ENCODE results near the gene PAMR1.

PAMR1 gene

DNA sequence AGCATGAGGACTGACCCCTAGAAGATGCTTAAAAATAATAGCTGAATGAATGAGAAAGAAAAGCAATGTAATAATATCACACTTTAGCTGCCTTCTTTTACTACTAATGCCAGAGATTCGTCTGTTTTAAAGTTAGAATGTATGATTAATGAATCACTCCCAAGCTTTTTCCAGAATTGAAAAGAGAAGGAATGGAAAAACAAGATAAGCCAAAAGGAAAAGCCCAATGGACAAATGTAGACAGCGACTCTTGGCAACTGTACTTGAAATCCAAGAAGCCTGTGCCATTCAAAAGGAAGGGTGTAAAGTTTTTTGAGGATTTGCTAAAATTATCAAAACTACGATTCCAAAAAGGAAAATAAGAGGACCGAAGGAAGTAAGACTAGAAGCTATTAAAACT, 40.8 kb upstream of the PAMR1 start:
- TF ChIP-seq, protein P1, sequence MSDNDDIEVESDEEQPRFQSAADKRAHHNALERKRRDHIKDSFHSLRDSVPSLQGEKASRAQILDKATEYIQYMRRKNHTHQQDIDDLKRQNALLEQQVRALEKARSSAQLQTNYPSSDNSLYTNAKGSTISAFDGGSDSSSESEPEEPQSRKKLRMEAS (IDR thresholded peaks at IDR 0.05), result no peak
- no peak for TF ChIP-seq FOXM1 (IDR thresholded peaks at IDR 0.05; ENCODE audit: borderline replicate concordance, low read depth)
- TF ChIP-seq TAF1 (IDR thresholded peaks at IDR 0.05; ENCODE audit: low read depth), result no peak
- TF ChIP-seq CREB1 (IDR thresholded peaks at IDR 0.05; ENCODE audit: low read depth), result no peak
- TF ChIP-seq REST (IDR thresholded peaks at IDR 0.05; ENCODE audit: low read depth), result no peak
- TF ChIP-seq USF1 (IDR thresholded peaks at IDR 0.05), result no peak
- no peak for TF ChIP-seq YY1 (IDR thresholded peaks at IDR 0.05; ENCODE audit: low read depth)
- TF ChIP-seq NFIC (IDR thresholded peaks at IDR 0.05), result no peak
- no peak for TF ChIP-seq EGR1 (IDR thresholded peaks at IDR 0.05)
- no peak for TF ChIP-seq RAD21 (IDR thresholded peaks at IDR 0.05; ENCODE audit: low read depth)
- TF ChIP-seq CEBPB (IDR thresholded peaks at IDR 0.05), result no peak
- TF ChIP-seq TEAD4 (IDR thresholded peaks at IDR 0.05), result no peak
- no peak for TF ChIP-seq ZBTB7A (IDR thresholded peaks at IDR 0.05; ENCODE audit: low read depth)
- no peak for TF ChIP-seq EP300 (IDR thresholded peaks at IDR 0.05; ENCODE audit: borderline replicate concordance)
- no peak for TF ChIP-seq TCF12 (IDR thresholded peaks at IDR 0.05; ENCODE audit: low read depth)

DNA sequence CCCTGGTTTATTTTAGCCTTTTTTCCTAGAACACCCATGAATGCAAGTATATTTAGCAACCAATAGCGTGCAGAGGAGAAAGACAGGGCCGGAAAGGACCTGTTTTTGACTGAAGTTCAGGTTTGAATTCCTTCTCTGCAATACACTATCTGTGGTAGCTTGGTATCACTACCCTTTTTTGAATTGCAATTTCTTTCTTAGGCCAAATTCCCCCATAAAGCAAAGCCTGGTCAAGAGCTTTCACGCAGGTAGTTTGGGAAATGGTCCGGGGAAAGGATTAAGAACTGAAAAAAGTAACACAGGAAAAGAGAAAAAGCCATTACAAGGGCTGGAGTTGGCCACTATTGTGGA, 38.8 kb upstream of the PAMR1 start:
- TF ChIP-seq EGR1 (IDR thresholded peaks at IDR 0.05) (no peak), CREB1 (IDR thresholded peaks at IDR 0.05; ENCODE audit: low read depth) (no peak)

DNA sequence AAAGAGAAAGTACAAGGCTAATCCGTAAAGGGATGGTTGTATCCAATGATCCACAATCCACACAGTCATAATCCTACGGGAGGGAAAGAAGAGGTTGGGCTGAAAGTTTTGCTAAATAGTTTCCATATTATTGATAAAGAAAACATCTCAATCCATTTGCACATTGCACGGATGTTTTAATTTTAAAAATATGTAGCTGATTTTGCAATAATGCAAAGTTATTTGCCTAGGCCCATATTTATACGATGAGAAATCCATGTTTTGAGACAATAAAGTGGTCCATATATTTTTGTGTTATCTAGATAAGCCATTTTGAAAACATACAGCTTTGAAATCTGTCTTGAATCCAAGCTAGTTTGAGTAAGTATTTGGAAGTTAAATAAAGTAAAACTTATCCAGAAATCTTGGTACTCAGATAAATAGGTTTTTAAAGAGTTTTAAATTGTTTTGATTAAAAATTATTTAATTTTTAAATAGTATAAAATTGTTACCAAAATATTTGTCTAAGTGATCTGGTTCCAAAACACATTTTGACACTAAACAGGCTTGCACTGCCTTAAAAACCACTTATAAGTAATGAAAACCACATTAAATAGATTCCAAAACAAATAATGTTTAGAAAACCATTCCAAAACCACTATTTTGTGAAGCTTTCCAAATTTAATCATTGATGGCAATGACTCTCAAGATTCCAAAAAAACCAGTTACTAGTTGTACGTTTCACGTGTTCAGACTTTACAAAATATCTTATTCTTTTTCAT, 38.2 kb upstream of the PAMR1 start:
- TF ChIP-seq TAF1 (IDR thresholded peaks at IDR 0.05; ENCODE audit: low read depth) (no peak), FOXM1 (IDR thresholded peaks at IDR 0.05; ENCODE audit: borderline replicate concordance, low read depth) (no peak), TEAD4 (IDR thresholded peaks at IDR 0.05) (no peak), YY1 (IDR thresholded peaks at IDR 0.05; ENCODE audit: low read depth) (no peak), CREB1 (IDR thresholded peaks at IDR 0.05; ENCODE audit: low read depth) (no peak), CEBPB (IDR thresholded peaks at IDR 0.05) (no peak), TCF12 (IDR thresholded peaks at IDR 0.05; ENCODE audit: low read depth) (no peak), EP300 (IDR thresholded peaks at IDR 0.05; ENCODE audit: borderline replicate concordance) (no peak), ZBTB7A (IDR thresholded peaks at IDR 0.05; ENCODE audit: low read depth) (no peak), NFIC (IDR thresholded peaks at IDR 0.05) (no peak), EGR1 (IDR thresholded peaks at IDR 0.05) (no peak), RAD21 (IDR thresholded peaks at IDR 0.05; ENCODE audit: low read depth) (no peak), REST (IDR thresholded peaks at IDR 0.05; ENCODE audit: low read depth) (no peak), USF1 (IDR thresholded peaks at IDR 0.05) (no peak)
- TF ChIP-seq, protein P1 (IDR thresholded peaks at IDR 0.05), result no peak

DNA sequence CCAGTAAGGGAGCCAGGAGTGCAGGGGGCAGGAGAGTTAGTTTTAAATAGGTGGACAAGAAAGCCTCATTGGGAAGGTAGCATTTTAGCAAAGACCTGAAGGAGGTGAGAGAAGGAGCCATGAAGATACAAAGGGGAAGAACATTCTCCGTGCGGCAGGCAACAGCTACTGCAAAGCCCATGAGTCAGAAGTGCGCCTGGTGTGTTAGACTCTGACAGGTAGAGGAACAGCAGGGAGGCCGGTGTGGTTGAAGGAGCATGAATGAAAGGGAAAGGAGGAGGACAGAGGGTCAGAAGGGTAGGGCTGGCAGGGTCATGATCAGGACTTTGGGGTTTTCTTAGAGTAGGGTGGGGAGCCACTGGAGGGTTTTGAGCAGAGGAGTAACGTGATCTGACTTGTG, 34.5 kb upstream of the PAMR1 start:
- TF ChIP-seq, protein P1 (IDR thresholded peaks at IDR 0.05), result no peak
- TF ChIP-seq EGR1 (IDR thresholded peaks at IDR 0.05) (no peak), EP300 (IDR thresholded peaks at IDR 0.05; ENCODE audit: borderline replicate concordance) (no peak), NFIC (IDR thresholded peaks at IDR 0.05) (no peak), YY1 (IDR thresholded peaks at IDR 0.05; ENCODE audit: low read depth) (no peak), REST (IDR thresholded peaks at IDR 0.05; ENCODE audit: low read depth) (no peak), ZBTB7A (IDR thresholded peaks at IDR 0.05; ENCODE audit: low read depth) (no peak), TAF1 (IDR thresholded peaks at IDR 0.05; ENCODE audit: low read depth) (no peak), USF1 (IDR thresholded peaks at IDR 0.05) (no peak), TCF12 (IDR thresholded peaks at IDR 0.05; ENCODE audit: low read depth) (no peak), CEBPB (IDR thresholded peaks at IDR 0.05) (no peak), TEAD4 (IDR thresholded peaks at IDR 0.05) (no peak), CREB1 (IDR thresholded peaks at IDR 0.05; ENCODE audit: low read depth) (no peak), RAD21 (IDR thresholded peaks at IDR 0.05; ENCODE audit: low read depth) (no peak), FOXM1 (IDR thresholded peaks at IDR 0.05; ENCODE audit: borderline replicate concordance, low read depth) (no peak)
